NT2/D1 (cell line): Measurements from ENCODE around the gene PNPLA5.
"Not testable (repeated sequence)": the region's sequence is repeated elsewhere in the genome, so short reads cannot be mapped to it uniquely, and the experiment has no call there.

Experiments
- DNase-seq: peaks from one replicate; pipeline ENCODE4 v3.0.0-alpha.2; 2011; ENCODE audit warnings: low read depth, low spot score
- H3K27me3 ChIP-seq: 2 replicates; pipeline ENCODE4 v1.6.0; 2011; ENCODE audit warnings: mild to moderate bottlenecking; ENCODE audit not compliant: insufficient read length, insufficient read depth
- H3K36me3 ChIP-seq: 2 replicates; pipeline ENCODE4 v1.6.1; 2011; ENCODE audit warnings: mild to moderate bottlenecking, low read length, mixed read lengths; ENCODE audit not compliant: insufficient read depth, insufficient read length
- H3K4me1 ChIP-seq: 2 replicates; pipeline ENCODE4 v1.5.1; 2011; ENCODE audit not compliant: insufficient read depth, insufficient read length
- H3K4me3 ChIP-seq: 2 replicates; pipeline ENCODE4 v1.5.1; 2011; ENCODE audit warnings: low read depth; ENCODE audit not compliant: insufficient read length
- H3K9ac ChIP-seq: 2 replicates; pipeline ENCODE4 v1.6.0; 2011; ENCODE audit warnings: low read depth; ENCODE audit not compliant: insufficient read length
- H3K9me3 ChIP-seq: 2 replicates; pipeline ENCODE4 v1.5.1; 2011; ENCODE audit warnings: mild to moderate bottlenecking, low read length; ENCODE audit not compliant: insufficient read depth
- SUZ12 ChIP-seq: IDR thresholded peaks from 2 replicates; pipeline ENCODE4 v1.6.1; 2011; ENCODE audit not compliant: insufficient read length, insufficient read depth; ENCODE audit errors: extremely low read depth
- YY1 ChIP-seq: IDR thresholded peaks from 2 replicates; pipeline ENCODE4 v1.6.1; 2011; ENCODE audit not compliant: insufficient read length, insufficient read depth
- ZNF274 ChIP-seq: IDR thresholded peaks from 2 replicates; pipeline ENCODE4 v1.6.1; 2011; ENCODE audit warnings: mild to moderate bottlenecking, low read depth, low read length

PNPLA5 gene

DNA sequence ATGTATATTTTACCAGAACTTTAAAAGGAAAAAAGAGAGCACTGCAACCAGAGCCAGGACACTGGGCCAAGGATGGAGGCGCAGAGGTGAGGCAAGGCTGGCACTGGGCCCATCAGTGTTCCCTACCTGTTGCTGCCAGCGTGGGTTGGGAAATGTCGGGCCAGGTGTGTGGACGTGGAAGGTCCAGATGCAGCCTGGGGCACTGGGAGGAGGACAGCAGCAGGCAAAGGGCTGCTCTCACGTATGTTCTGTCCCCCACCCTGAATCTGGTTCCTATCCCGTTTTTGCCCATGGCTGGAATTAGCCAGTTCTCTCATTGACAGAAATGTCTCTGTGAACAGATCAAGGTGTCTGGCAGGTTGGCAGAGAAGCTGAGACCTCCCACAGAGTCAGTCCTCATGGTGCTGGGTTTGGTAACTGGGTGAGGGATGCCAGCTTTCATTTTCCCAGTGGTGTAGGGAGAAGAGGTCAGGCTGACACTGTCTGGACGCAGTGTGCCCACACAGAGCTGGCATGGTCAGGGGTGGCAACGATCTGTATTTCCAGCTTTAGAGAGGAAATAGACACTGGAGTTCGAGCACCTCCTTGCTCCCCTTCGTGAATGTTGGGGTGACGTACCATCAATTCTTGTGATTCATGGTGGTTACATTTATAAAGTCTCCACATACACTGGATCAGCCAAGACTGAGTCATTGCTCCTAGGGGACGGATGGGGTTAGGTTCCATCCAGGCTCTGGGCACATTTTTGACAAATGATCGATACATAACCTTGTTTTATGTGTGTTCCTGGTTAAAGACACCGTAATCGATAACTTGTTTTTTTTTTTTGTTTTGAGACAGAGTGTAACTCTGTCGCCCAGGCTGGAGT lies 27.5 kb upstream of the PNPLA5 start:
- H3K4me3 ChIP-seq: no peak overlapping the region
- TF ChIP-seq ZNF274 (no peak), YY1 (no peak), SUZ12 (no peak)
- peaks cover 6% of the 10 kb centered on the region; the same call in 1 of the 2 replicates for H3K9me3 ChIP-seq
- no peaks in the 10 kb centered on the region for H3K36me3 ChIP-seq
- H3K27me3 ChIP-seq: no peaks in the 10 kb centered on the region
- DNase-seq: no peak
- no peak overlapping the region for H3K9ac ChIP-seq
- peaks cover 15% of the 10 kb centered on the region for H3K4me1 ChIP-seq

DNA sequence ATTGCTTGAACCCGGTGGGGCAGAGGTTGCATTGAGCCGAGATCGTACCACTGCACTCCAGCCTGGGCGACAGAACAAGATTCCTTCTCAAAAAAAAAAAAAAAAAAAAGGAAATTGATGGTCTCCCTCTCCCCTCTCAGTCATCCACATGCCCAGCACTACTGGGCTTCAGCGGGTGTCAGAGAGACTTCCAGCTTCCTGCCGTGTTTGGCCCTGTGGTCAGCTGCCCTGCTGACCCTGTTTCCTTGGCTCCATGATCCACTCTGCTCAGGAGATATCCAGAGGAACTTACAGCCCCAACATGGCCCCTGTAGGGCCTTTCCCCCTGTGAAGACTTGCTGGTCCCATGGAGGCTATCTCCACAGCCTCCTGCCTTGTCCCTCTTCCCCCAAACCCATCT lies 25.7 kb upstream of the PNPLA5 start:
- H3K4me1 ChIP-seq: peaks cover 13% of the 10 kb centered on the region
- no peaks in the 10 kb centered on the region for H3K36me3 ChIP-seq
- no peak for TF ChIP-seq ZNF274
- TF ChIP-seq SUZ12: no peak
- no peak for TF ChIP-seq YY1
- H3K27me3 ChIP-seq: no peaks in the 10 kb centered on the region
- H3K9ac ChIP-seq: no peak overlapping the region
- no peak overlapping the region for H3K4me3 ChIP-seq
- peaks cover 6% of the 10 kb centered on the region; the same call in 1 of the 2 replicates for H3K9me3 ChIP-seq
- DNase-seq: no peak

DNA sequence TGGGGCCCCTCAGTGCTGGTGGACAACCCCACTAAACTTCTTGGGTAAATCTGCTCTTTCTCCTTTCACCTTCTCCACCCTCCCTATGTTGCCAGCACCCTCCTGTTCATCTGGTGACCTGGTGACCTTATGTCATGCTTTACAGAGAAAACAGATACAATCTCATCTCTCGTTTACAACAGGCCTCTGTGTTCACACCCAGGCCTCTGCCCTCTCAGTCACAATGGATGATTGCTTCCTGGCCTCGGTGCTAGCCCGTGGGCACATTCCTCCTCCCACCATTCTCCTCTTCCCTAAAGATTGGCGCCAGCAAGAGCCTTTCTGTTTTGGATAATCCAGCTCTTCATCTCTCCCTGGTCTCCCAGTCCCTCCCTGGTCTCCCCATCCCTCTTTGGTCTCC lies 19.5 kb upstream of the PNPLA5 start:
- Histone ChIP-seq H3K9ac (no peak overlapping the region), H3K9me3 (peaks cover 6% of the 10 kb centered on the region; the same call in 1 of the 2 replicates), H3K4me1 (peaks cover 3% of the 10 kb centered on the region), H3K4me3 (no peak overlapping the region), H3K36me3 (no peaks in the 10 kb centered on the region), H3K27me3 (peaks cover 3% of the 10 kb centered on the region)
- TF ChIP-seq ZNF274: no peak
- no peak for TF ChIP-seq YY1
- no peak for DNase-seq

DNA sequence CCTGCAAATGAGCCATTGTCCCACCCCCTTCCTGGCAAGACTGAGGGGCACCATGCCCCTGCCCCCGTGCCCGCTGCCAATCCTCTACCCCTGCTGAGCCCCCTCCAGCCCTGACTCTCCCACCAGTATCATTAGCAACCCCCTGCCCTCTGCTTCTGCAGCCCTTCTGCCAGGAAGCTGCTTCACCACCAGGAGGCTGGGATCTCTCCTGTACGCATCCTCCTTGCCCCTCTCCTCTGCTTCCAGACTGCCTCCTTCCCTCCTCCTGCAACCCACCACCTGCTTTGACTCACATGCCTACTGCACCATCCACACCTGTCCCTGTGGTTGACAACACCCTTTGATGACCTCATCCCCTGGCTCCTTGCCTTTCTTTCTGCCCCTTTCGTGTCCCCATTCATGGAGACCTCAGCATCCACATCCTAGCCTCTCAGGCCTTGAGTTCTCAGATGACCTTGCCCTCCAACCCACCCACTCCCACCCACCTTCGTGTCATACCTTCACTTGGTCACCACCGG lies 18.4 kb upstream of the PNPLA5 start:
- H3K36me3 ChIP-seq: no peaks in the 10 kb centered on the region
- TF ChIP-seq ZNF274 (no peak), SUZ12 (no peak), YY1 (no peak)
- H3K9me3 ChIP-seq: no peaks in the 10 kb centered on the region
- no peak overlapping the region for H3K4me3 ChIP-seq
- H3K4me1 ChIP-seq: peaks cover 3% of the 10 kb centered on the region
- peaks cover 3% of the 10 kb centered on the region for H3K27me3 ChIP-seq
- H3K9ac ChIP-seq: no peak overlapping the region
- DNase-seq: no peak

DNA sequence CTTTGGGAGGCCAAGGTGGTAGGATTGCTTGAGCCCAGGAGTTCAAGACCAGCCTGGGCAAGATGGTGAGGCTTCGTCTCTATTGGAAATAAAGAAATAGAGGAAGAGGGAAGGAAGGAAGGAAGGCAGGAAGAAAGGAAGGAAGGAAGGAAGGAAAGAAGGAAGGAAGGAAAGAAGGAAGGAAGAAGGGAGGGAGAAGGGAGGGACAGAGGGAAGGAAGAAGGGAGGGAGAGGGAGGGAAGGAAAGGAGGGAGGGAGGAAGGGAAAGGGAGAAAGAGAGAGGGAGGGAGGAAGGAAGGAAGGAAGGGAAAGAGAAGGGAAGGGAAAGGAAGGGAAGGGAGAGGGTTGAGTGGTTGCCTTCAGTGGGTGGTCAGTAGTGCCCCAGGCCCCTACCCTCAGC lies 17.9 kb upstream of the PNPLA5 start:
- H3K9me3 ChIP-seq: no peaks in the 10 kb centered on the region
- H3K27me3 ChIP-seq: peaks cover 3% of the 10 kb centered on the region
- H3K4me3 ChIP-seq: no peak overlapping the region
- DNase-seq: no peak
- H3K4me1 ChIP-seq: peaks cover 3% of the 10 kb centered on the region
- no peak overlapping the region for H3K9ac ChIP-seq
- TF ChIP-seq YY1: no peak
- H3K36me3 ChIP-seq: no peaks in the 10 kb centered on the region

DNA sequence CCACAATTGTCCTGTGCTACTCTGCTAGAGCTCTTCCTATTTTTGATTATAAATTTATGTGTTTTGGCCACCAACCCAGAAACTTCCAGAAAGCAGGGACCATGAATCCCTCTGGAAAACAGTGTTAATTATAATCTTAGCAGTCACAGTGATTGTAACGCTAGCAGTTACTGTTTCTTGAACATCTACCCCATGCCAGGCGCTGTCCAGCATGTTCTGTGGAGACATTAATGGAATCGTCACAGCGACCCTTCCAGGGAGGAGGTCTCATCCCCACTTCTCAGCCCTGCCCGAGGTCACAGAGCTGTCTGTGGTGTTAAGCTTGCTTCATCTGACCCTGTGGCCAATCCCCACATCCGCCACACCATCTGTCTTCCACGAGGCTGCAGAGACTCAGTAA lies 13.9 kb upstream of the PNPLA5 start:
- H3K4me3 ChIP-seq: no peak overlapping the region
- no peaks in the 10 kb centered on the region for H3K9me3 ChIP-seq
- H3K36me3 ChIP-seq: no peaks in the 10 kb centered on the region
- H3K4me1 ChIP-seq: peaks cover 2% of the 10 kb centered on the region
- DNase-seq: no peak
- H3K27me3 ChIP-seq: no peaks in the 10 kb centered on the region
- TF ChIP-seq ZNF274 (no peak), SUZ12 (no peak), YY1 (no peak)
- no peak overlapping the region for H3K9ac ChIP-seq

DNA sequence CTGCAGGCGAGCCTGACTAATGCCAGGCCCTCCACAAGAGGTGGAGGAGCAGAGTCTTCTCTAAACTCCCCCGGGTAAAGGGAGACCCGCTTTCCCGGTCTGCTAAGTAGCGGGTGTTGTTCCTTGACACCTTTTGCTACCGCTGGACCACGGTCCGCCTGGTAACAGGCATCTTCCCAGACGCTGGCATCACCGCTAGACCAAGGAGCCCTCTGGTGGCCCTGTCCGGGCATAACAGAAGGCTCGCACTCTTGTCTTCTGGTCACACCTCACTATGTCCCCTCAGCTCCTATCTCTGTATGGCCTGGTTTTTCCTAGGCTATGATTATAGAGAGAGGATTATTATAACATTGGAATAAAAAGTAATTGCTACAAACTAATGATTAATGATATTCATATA lies 12.6 kb upstream of the PNPLA5 start:
- not testable (repeated sequence) for H3K4me1 ChIP-seq, H3K4me3 ChIP-seq, DNase-seq, H3K27me3 ChIP-seq, H3K9ac ChIP-seq, H3K36me3 ChIP-seq, H3K9me3 ChIP-seq

DNA sequence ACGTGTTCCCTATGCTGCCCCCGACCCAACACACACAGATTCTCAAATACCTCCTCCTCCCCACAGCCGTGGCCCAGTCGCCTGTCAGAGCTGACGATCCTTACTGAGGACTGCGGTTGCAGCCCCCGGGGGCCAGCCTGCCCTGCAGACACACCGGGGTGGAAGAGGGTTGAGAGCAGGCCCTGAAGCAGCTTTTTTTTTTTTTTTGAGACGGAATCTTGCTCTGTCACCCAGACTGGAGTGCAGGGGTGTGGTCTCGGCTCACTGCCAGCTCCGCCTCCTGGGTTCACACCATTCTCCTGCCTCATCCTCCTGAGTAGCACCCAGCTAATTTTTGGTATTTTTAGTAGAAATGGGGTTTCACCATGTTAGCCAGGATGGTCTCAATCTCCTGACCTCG lies 11.2 kb upstream of the PNPLA5 start:
- H3K36me3 ChIP-seq, H3K27me3 ChIP-seq, H3K4me3 ChIP-seq, H3K9ac ChIP-seq, DNase-seq, H3K9me3 ChIP-seq, H3K4me1 ChIP-seq: not testable (repeated sequence)
